ENCODE measurements around the gene NAV1.

Gene NAV1

GRCh38 chr1:201500670-201501120, 38.2 kb upstream of the NAV1 start:
- no peak for ATAC-seq
- no peak overlapping the region for H3K4me3 Mint-ChIP-seq
- no peak overlapping the region for H3K27ac Mint-ChIP-seq
- H3K4me1 Mint-ChIP-seq, result peaks cover 13% of the 10 kb centered on the region
- H3K27me3 Mint-ChIP-seq, result no peaks in the 10 kb centered on the region
- H3K9me3 Mint-ChIP-seq, result no peaks in the 10 kb centered on the region
- no peak for DNase-seq
- peaks cover 4% of the 10 kb centered on the region for H3K36me3 Mint-ChIP-seq (ENCODE audit: low read depth)

DNA sequence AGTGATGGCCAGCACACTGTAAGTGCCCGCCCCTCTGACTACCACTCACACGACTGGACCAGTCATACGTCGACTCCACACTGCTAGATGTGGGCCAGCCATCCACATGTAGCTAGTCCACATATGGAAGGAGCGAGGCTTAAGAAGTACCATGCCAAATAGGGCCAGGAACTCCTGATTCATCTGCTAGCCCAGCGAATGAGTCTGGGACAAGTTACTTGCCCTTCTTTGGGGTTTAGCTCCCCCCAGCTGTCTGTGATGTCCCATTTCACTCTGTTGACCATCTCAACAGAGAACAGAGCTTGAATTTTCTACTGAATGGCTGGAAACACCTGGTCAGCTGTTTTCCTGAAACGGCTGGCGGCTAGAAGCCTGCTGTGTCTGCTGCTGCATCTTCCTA, 37.8 kb upstream of the NAV1 start:
- Mint-ChIP-seq H3K36me3 (ENCODE audit: low read depth) (peaks cover under 1% of the 10 kb centered on the region), H3K27me3 (no peaks in the 10 kb centered on the region), H3K27ac (no peak overlapping the region), H3K9me3 (no peaks in the 10 kb centered on the region), H3K4me3 (no peak overlapping the region), H3K4me1 (peaks cover 17% of the 10 kb centered on the region)
- ATAC-seq (no peak), DNase-seq (no peak)

GRCh38 chr1:201501812-201502510, 37.0 kb upstream of the NAV1 start:
- H3K27ac Mint-ChIP-seq, result no peak overlapping the region
- DNase-seq (no peak), ATAC-seq (no peak)
- no peaks in the 10 kb centered on the region for H3K9me3 Mint-ChIP-seq
- no peaks in the 10 kb centered on the region for H3K36me3 Mint-ChIP-seq (ENCODE audit: low read depth)
- H3K4me1 Mint-ChIP-seq, result peaks cover 21% of the 10 kb centered on the region
- H3K4me3 Mint-ChIP-seq, result no peak overlapping the region
- H3K27me3 Mint-ChIP-seq, result no peaks in the 10 kb centered on the region

DNA sequence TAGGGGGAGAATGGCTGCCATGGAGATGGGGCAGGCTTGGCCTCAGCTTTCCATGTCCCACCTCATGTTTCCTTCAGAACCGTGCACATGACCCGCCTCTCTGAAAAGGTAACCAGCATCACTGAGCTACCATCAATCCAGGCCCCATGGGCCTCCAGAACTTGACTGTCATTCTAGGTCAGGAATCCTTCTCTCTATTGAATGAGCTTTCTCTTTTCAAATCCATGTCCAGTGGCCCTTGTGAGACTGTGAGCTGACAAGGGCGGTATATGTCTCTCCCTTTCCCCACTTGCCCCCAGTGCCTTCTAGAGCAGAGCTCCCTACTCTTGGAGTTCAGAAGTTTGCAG, 36.4 kb upstream of the NAV1 start:
- Mint-ChIP-seq H3K9me3 (no peaks in the 10 kb centered on the region), H3K27me3 (no peaks in the 10 kb centered on the region), H3K36me3 (ENCODE audit: low read depth) (no peaks in the 10 kb centered on the region), H3K27ac (no peak overlapping the region), H3K4me1 (peaks cover 24% of the 10 kb centered on the region), H3K4me3 (no peak overlapping the region)
- ATAC-seq (no peak), DNase-seq (no peak)

DNA sequence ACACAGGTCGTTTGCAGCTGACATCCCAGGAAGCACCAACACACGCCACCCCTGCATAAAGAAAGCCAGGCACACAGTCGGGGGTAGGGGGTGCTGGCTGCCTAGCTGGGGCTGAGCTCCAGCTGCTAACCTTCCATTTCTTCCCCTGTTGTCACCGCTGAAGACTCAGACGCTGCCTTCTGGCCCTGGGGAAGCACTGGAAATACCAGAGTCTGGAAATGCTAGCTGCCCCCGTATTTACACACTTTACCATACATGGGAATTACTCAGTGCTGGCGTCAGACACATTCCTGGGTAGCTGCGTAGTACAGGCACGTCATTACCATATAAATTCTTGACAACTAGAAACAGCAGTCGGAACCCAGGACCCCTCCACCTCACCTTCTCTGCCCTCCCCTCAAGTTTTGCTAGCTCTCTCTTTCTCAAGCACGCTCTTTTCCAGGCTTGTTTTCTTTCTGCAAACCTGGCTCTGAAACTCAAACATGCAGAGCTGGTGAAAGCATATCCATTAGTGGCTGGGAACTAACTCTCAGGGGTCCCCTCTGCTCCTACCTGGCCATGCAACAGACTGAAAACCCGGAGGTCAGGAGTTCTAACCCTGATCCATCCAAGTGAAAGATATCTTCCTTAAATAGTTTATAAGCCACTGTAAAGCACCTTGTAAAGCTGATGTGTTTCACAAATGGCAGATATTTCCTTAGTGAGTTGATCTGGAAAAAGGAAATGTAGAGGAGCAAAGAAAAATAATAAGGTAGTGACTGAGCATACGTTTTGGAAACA, 35.3 kb upstream of the NAV1 start:
- ATAC-seq, result no peak
- Mint-ChIP-seq H3K4me3 (no peak overlapping the region), H3K4me1 (peaks cover 30% of the 10 kb centered on the region), H3K27me3 (no peaks in the 10 kb centered on the region), H3K9me3 (no peaks in the 10 kb centered on the region), H3K36me3 (ENCODE audit: low read depth) (no peaks in the 10 kb centered on the region), H3K27ac (no peak overlapping the region)
- no peak for DNase-seq

DNA sequence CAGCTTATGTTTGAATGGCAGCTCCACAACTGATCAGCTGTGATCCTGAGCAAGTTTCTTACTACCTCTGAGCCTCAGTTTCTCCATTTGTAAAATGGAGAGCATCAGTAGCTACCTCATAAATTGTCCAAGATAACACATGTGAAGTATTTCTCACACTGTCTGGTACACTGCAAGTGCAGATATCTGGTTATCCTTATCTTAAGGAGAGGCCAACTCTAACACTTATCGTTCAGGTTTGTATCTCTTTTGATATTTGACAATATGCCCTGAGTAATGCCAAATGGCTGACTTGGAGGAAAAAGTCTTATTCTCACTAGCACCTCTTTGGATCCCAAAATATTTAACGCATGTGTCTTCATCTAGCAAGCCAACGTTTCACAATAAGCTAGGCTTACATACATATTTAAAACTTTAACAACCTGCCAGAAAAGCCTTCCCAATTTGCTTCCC, 34.7 kb upstream of the NAV1 start:
- Mint-ChIP-seq H3K27me3 (no peaks in the 10 kb centered on the region), H3K9me3 (no peaks in the 10 kb centered on the region), H3K36me3 (ENCODE audit: low read depth) (no peaks in the 10 kb centered on the region), H3K27ac (no peak overlapping the region), H3K4me1 (peaks cover 30% of the 10 kb centered on the region), H3K4me3 (no peak overlapping the region)
- DNase-seq (no peak), ATAC-seq (no peak)

DNA sequence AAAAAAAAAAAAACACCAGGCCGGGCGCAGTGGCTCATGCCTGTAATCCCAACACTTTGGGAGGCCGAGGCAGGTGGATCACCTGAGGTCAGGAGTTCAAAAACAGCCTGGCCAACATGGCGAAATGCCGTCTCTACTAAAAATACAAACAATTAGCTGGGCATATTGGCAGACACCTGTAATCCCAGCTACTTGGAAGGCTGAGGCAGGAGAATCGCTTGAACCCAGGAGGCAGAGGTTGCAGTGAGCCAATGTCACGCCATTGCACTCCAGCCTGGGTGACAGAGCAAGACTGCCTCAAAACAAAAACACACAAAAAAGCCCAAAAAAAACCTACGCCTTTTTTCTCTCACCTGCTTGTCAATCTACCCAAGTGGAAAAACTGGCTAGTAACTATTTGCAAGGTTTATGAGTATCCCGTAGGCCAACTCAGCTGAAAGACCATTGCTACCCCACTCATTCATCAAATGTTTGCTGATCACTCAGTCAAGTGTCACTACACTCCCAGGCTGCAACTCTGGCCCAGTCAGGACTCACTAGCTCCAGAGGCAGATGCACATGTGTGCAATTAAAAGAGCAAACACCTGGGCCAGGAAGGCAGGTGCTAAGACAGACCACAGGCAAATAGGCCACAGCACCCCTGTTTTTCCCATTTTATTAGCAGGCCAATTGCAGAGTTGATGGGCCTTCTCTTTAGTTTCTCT, 34.0 kb upstream of the NAV1 start:
- no peaks in the 10 kb centered on the region for H3K9me3 Mint-ChIP-seq

DNA sequence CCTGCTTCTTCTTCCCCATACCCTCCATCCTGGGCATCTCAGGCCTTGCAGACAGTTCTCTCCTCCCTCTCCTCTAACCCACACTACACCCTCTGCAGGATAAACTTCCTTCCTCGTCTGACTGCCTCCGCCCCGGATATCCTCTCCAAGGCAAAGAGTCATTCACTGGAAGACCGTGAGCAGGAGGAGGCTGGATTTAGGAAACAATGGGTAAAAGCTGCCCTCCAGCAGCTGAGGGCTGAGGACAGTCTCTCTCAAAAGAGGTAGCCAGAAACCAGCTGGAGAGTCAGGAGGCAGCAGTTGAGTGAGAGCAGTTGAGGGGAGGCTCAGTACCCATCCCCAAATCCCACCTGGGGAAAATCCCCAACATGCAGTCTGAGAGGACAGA, 33.4 kb upstream of the NAV1 start:
- H3K27ac Mint-ChIP-seq, result no peak overlapping the region
- DNase-seq, result no peak
- no peaks in the 10 kb centered on the region for H3K36me3 Mint-ChIP-seq (ENCODE audit: low read depth)
- H3K9me3 Mint-ChIP-seq, result no peaks in the 10 kb centered on the region
- H3K27me3 Mint-ChIP-seq, result no peaks in the 10 kb centered on the region
- no peak for ATAC-seq
- peaks cover 30% of the 10 kb centered on the region for H3K4me1 Mint-ChIP-seq
- H3K4me3 Mint-ChIP-seq, result peak overlapping the region; percentile 90

More for the DNA sequence above, 34.0 kb upstream of the NAV1 start:
- DNase-seq (no peak), ATAC-seq (no peak)
- H3K27me3 Mint-ChIP-seq, result no peaks in the 10 kb centered on the region
- no peak overlapping the region for H3K27ac Mint-ChIP-seq
- H3K36me3 Mint-ChIP-seq (ENCODE audit: low read depth), result no peaks in the 10 kb centered on the region
- peaks cover 30% of the 10 kb centered on the region for H3K4me1 Mint-ChIP-seq
- H3K4me3 Mint-ChIP-seq, result peak overlapping the region; percentile 90

DNA sequence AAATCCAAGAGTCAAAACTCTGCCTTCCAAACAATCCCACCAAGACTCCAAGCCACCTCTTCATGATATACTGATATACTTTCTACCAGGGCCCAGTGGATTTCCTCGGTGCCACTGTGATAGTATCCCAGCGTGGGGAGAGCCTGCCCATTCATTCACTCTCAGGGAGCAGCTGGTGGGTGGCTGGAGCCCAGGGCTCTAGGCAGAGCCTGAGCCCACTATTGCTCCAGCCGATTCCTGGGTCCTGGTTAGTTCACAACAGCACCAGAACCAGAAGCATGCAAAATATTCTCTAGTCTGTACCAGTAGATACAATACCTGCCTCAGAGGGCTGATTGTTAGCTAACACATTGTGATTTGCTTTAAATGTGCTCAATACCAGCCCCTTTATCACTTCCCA, 32.8 kb upstream of the NAV1 start:
- H3K27me3 Mint-ChIP-seq, result no peaks in the 10 kb centered on the region
- peak overlapping the region; percentile 80 for H3K27ac Mint-ChIP-seq
- peaks cover 30% of the 10 kb centered on the region for H3K4me1 Mint-ChIP-seq
- H3K36me3 Mint-ChIP-seq (ENCODE audit: low read depth), result no peaks in the 10 kb centered on the region
- H3K4me3 Mint-ChIP-seq, result peak overlapping the region; percentile 90
- no peaks in the 10 kb centered on the region for H3K9me3 Mint-ChIP-seq
- DNase-seq (no peak), ATAC-seq (no peak)

DNA sequence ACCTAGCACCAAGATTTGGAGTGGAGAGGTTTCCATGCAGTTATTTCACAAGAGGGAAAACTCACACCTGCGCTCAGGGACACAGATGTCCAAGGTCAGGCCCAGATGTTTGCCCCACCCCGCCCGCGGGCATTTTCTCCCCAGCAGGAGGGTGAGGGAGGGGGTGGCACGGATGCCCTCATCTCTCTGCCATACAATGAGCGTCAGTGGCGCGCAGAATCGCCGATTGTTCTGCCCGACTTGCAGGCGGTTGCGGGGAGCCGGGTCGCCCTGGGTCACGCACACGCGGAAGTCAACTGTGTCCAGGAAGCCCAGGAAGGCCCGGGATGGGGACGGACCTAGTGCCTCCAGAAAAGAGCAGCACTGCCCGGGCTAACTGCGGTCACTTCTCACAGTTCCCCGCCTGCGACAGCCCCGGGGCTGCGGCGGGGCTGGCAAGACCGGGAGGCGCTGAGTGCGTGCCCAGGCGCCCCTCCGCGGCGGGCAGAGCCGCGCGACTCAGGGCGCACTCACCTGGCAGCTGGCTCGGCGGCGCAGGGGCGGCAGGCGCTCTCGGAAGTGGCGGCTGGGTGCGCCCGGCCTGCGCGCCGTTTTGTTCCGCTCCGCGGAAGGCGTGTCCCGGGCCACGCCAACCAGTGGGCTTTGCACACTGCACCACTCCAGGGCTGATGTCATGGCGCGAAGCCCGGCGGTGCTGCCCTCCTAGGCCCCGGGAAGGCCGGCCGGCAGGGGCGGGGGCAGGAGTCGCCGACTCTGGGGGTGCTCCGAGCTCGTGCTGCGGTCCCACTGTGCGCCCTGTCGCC, 32.2 kb upstream of the NAV1 start, which contains the start of gene CSRP1:
CSRP1 (minus strand) TSS at position 567 of the 803 bp plus-strand sequence. CDS start 10,820 bp downstream, outside the sequence.
- no peaks in the 10 kb centered on the region for H3K27me3 Mint-ChIP-seq
- H3K4me1 Mint-ChIP-seq, result peaks cover 30% of the 10 kb centered on the region
- peak within 1 kb of the TSS; percentile 93 for H3K27ac Mint-ChIP-seq
- peak; percentile 82 for DNase-seq
- H3K9me3 Mint-ChIP-seq, result no peaks in the 10 kb centered on the region
- peak; percentile 96 for ATAC-seq
- peak within 1 kb of the TSS; percentile 90 for H3K4me3 Mint-ChIP-seq
- no peaks in the 10 kb centered on the region for H3K36me3 Mint-ChIP-seq (ENCODE audit: low read depth)

GRCh38 chr1:201507360-201507675, 31.6 kb upstream of the NAV1 start:
- Mint-ChIP-seq H3K27ac (peak overlapping the region; percentile 93), H3K4me1 (peaks cover 30% of the 10 kb centered on the region), H3K27me3 (no peaks in the 10 kb centered on the region), H3K36me3 (ENCODE audit: low read depth) (no peaks in the 10 kb centered on the region), H3K4me3 (peak overlapping the region; percentile 90), H3K9me3 (no peaks in the 10 kb centered on the region)
- ATAC-seq (no peak), DNase-seq (no peak)

DNA sequence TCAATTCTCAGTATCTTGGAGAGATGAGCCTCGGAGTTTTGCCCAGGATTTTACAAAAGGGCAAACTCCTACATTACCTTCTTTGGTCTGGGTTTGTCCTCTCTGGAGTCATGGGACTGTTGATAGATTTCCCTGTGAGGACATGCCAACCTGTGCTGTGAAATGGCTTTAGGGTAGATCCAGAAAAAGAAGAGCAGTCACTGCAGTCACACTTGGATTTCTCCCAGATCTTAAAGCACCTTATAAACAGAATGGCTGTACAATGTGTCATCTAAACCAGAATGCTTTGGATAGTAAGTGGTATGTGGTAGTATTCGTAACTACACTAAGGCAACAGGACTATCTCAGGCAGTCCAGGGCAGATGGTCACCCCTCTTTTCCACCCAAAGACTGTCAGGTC, 30.1 kb upstream of the NAV1 start:
- no peak overlapping the region for H3K27ac Mint-ChIP-seq
- peaks cover 28% of the 10 kb centered on the region for H3K4me1 Mint-ChIP-seq
- no peaks in the 10 kb centered on the region for H3K27me3 Mint-ChIP-seq
- DNase-seq, result no peak
- no peak for ATAC-seq
- no peaks in the 10 kb centered on the region for H3K9me3 Mint-ChIP-seq
- no peak overlapping the region for H3K4me3 Mint-ChIP-seq
- no peaks in the 10 kb centered on the region for H3K36me3 Mint-ChIP-seq (ENCODE audit: low read depth)

DNA sequence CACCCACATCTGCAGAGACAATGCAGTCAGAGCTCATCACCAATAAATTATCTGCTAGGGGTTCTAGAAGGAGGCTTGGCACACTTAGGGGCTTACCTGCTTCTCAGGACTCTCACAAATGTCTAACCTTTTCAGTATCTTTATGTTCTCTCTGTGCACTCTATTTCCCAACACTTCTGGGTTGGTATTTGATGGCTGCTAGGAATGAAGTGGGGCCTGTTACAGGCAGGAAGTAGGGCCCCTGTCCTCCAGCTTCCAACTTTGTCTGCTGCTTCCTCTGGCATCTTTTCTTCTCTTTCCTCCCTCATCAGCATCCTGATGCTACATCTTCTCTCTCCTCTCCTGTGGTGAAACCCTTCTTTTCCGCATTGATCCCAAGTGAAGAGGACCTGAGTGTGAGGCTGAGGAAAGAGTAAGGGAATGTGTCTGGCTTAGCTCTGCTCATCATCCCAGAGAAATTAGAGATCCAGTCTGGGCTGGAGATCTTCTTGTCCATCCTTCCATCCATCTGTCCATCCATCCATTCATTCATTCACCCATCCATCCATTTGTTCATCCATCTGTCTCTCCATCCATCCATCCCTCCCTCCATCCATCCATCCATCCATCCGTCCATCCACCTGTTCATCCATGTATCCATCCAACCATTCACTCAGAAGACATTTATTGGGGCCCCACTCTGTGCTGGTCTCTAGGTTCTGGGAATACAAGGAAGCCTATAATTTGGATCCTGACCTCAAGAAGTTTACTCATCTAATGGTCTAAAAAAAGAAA, 29.1 kb upstream of the NAV1 start:
- no peak overlapping the region for H3K27ac Mint-ChIP-seq
- no peaks in the 10 kb centered on the region for H3K36me3 Mint-ChIP-seq (ENCODE audit: low read depth)
- ATAC-seq (no peak), DNase-seq (no peak)
- no peak overlapping the region for H3K4me3 Mint-ChIP-seq
- H3K4me1 Mint-ChIP-seq, result peaks cover 25% of the 10 kb centered on the region
- H3K9me3 Mint-ChIP-seq, result no peaks in the 10 kb centered on the region
- H3K27me3 Mint-ChIP-seq, result no peaks in the 10 kb centered on the region

DNA sequence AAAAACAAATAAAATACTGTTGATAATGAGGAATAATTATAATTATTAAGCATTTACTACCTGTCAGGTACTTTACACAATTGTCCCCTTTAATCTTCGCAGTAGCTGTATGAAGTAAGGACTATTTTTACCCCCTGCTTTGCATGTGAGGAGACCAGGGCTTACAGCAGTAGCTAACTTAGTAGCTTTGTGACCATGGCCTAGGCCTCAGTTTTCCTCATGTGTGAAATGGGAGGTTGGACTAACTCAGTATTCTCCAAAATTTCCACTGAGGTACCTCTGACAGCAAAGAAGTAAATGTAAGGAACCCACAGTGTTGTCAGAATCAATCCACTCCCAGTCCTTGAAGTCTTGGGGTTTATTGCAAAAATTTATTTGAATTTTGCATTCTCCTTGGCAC, 28.2 kb upstream of the NAV1 start:
- no peaks in the 10 kb centered on the region for H3K36me3 Mint-ChIP-seq (ENCODE audit: low read depth)
- H3K27me3 Mint-ChIP-seq, result no peaks in the 10 kb centered on the region
- no peaks in the 10 kb centered on the region for H3K9me3 Mint-ChIP-seq
- H3K4me3 Mint-ChIP-seq, result no peak overlapping the region
- H3K27ac Mint-ChIP-seq, result no peak overlapping the region
- H3K4me1 Mint-ChIP-seq, result peaks cover 21% of the 10 kb centered on the region
- ATAC-seq (no peak), DNase-seq (no peak)
